ENCODE data around the gene SH3RF3.

SH3RF3 gene

DNA sequence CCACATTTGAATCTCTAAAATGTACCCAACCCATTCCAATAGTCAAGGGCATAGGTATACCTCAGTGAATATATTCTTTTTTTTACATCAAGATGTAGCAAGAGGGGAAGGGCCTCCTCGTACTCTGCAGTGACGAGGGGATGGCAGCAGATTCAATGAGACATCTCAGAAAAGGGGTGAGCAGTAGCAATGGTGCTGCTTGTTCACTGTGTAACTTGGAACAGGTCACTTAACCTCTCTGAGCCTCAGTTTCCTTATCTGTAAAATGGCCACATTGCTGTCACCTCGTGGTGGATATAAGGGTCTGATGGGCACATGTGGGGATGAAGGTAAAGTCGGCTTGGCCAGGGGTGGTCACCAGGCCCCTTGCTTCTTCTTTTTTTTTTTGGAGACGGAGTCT lies 263.1 kb downstream of the SH3RF3 start:
- TF ChIP-seq, protein P1, sequence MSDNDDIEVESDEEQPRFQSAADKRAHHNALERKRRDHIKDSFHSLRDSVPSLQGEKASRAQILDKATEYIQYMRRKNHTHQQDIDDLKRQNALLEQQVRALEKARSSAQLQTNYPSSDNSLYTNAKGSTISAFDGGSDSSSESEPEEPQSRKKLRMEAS (IDR thresholded peaks at IDR 0.05; ENCODE audit: low read depth, low read length): no peak
- TF ChIP-seq, protein P2, sequence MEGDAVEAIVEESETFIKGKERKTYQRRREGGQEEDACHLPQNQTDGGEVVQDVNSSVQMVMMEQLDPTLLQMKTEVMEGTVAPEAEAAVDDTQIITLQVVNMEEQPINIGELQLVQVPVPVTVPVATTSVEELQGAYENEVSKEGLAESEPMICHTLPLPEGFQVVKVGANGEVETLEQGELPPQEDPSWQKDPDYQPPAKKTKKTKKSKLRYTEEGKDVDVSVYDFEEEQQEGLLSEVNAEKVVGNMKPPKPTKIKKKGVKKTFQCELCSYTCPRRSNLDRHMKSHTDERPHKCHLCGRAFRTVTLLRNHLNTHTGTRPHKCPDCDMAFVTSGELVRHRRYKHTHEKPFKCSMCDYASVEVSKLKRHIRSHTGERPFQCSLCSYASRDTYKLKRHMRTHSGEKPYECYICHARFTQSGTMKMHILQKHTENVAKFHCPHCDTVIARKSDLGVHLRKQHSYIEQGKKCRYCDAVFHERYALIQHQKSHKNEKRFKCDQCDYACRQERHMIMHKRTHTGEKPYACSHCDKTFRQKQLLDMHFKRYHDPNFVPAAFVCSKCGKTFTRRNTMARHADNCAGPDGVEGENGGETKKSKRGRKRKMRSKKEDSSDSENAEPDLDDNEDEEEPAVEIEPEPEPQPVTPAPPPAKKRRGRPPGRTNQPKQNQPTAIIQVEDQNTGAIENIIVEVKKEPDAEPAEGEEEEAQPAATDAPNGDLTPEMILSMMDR (IDR thresholded peaks at IDR 0.05; ENCODE audit: low read depth, low read length): no peak
- DNase-seq (ENCODE audit: low read depth): no peak

DNA sequence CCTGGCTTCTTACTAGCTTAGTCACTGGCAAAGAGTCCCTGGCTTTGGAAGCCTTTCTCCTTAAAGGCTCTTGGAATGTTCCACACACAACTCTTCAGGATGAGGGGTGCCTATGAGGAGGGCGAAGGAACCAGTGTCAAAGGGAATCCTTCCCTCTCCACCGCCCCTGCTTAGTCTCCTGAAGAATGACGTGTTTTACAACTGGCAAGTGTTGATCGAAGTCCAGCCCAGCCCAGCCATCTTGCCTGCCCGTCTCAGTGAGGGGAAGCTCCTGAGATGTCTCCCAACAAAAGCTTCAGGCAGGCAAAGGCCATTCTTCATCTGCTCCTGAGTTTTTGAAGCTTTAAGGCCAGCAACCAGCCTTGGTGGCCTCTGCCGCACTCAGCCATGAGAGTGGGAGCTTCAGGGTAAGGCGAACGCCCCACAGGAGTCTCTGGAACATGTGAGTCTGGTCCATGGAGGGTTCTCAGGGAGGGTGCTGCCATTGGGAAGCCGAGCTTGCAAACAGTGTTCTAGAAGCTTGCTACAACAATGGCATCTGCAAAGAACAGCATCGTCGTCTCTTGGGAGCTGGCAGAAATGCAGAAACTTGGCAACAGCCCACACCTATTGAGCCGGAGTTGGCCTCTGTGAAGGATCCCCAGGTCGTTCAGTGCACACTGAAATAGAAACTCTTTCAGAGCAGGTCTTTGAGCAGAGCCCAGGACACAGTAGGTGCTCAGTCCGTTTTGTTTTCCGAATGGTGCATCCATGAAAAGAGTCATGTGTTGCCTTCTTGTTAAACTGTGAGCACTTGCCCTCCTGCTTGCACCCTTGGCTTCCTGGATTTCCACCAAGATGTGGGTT lies 264.0 kb downstream of the SH3RF3 start:
- no peak for TF ChIP-seq MYC (IDR thresholded peaks at IDR 0.05; ENCODE audit: low read depth, low read length)
- no peak for TF ChIP-seq POLR2A (IDR thresholded peaks at IDR 0.05; ENCODE audit: extremely low read depth, insufficient read length)
- TF ChIP-seq, protein P2 (IDR thresholded peaks at IDR 0.05; ENCODE audit: low read depth, low read length): no peak
- TF ChIP-seq, protein P1 (IDR thresholded peaks at IDR 0.05; ENCODE audit: low read depth, low read length): no peak
- DNase-seq (ENCODE audit: low read depth): no peak
- H3K4me3 ChIP-seq (ENCODE audit: low read depth, low read length): no peak overlapping the region

More for the DNA sequence above, 263.1 kb downstream of the SH3RF3 start:
- no peak overlapping the region for H3K4me3 ChIP-seq (ENCODE audit: low read depth, low read length)

DNA sequence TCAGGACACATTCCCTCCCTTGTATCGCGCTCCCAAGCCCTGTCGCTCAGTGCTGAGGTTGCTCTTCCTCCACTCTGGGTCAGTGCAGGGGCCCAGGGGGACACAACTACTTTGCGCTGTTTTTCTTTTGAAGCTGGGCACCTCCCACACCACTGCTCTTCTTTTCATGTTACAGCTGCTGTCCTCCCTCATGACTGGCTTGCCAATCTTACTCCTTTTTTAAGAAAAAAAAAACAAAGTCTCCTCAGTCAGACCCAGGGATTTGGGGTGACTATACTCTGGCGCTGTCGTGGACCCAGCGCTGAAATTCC lies 264.6 kb downstream of the SH3RF3 start:
- no peak overlapping the region for H3K4me3 ChIP-seq (ENCODE audit: low read depth, low read length)
- no peak for DNase-seq (ENCODE audit: low read depth)
- TF ChIP-seq MYC (IDR thresholded peaks at IDR 0.05; ENCODE audit: low read depth, low read length): no peak
- TF ChIP-seq, protein P1 (IDR thresholded peaks at IDR 0.05; ENCODE audit: low read depth, low read length): no peak

DNA sequence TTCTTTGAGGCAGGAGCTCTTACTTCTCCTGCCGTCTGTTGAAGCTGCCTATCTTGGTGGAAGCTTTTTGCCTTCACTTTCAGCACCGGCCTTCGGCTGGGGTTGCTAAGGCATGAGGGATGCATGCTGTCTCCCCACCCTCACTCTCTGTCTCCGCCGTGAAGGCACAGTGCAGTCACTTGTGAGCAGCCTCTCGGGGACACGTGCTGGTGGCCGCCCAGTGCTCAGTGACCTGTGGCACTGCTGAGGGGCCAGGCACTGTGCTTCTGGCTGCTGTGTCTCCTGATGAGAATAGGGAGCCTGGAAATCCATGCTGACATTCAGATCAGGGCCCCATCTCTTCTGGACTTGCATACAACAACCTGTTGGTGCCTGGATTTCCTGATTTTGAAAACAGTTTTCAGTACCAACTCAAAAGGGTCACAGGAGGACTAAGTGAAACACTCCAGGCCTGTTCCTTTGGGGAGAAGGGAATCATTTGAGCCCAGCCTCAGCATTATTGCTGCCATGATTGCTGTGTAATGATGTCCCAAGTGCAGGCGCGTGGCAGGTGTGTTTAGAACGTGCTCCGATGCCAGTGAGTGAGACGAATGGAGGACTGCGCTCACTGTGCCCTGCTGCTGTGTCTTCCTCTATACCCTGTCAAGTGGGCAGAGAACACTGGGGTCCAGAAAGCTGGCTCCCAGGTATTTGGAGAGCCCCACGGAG lies 266.6 kb downstream of the SH3RF3 start:
- no peak for DNase-seq (ENCODE audit: low read depth)
- H3K4me3 ChIP-seq (ENCODE audit: low read depth, low read length): no peak overlapping the region
- TF ChIP-seq, protein P2 (IDR thresholded peaks at IDR 0.05; ENCODE audit: low read depth, low read length): no peak
- no peak for TF ChIP-seq POLR2A (IDR thresholded peaks at IDR 0.05; ENCODE audit: extremely low read depth, insufficient read length)
- TF ChIP-seq, protein P1 (IDR thresholded peaks at IDR 0.05; ENCODE audit: low read depth, low read length): no peak

DNA sequence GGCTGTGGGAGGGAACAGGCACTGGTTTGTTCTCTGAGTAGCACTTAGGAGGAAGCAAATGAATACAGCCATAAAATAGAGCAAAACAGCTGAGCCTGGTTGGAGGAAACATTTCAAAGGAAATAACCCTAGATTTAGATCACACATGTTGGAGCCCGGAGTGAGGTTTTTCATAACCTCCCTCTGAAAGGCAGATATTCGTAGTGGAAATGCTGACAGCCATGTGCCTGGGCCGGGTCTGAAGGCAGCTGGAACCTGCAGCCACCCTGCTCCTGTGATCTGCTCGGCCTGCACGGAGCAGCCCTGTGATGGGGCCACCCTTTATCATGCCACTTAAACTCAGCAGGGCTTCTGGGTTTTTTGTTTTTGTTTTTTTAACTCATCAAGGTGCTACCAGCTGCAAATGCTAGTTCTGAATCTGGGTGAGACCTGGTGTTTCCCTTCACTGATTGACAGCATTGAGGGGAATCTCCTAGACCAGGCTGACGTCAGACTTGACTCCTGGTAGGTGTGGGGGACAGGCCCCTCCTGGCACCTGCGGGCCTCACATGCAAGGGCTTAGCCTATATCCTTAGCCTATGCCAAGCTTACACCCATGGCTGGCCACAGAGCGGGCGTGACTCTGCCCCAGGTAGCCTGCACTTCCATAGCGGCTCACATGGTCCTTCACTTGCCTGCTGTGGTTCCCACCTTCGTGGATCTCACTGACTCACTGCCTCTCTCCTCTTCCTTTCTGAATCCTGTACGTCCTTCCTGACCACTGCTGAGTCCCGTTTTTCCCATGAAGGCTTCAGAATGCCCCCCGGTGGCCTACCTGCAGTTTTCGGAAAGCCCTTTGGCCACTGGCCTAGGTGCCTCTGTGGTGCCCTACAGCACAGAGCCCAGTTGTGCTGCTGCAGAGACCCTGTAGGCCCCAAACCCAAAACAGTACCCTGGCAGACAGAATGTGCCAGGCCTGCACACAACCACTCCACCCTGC lies 267.5 kb downstream of the SH3RF3 start:
- DNase-seq (ENCODE audit: low read depth): no peak
- TF ChIP-seq, protein P2 (IDR thresholded peaks at IDR 0.05; ENCODE audit: low read depth, low read length): no peak
- TF ChIP-seq POLR2A (IDR thresholded peaks at IDR 0.05; ENCODE audit: extremely low read depth, insufficient read length) (no peak), MYC (IDR thresholded peaks at IDR 0.05; ENCODE audit: low read depth, low read length) (no peak)
- TF ChIP-seq, protein P1 (IDR thresholded peaks at IDR 0.05; ENCODE audit: low read depth, low read length): no peak
- H3K4me3 ChIP-seq (ENCODE audit: low read depth, low read length): no peak overlapping the region

All from NB4 (cell line).